ENCODE measurements around the gene OLAH.
"Not testable (repeated sequence)": the region's sequence is repeated elsewhere in the genome, so short reads cannot be mapped to it uniquely, and the experiment has no call there.

DNA sequence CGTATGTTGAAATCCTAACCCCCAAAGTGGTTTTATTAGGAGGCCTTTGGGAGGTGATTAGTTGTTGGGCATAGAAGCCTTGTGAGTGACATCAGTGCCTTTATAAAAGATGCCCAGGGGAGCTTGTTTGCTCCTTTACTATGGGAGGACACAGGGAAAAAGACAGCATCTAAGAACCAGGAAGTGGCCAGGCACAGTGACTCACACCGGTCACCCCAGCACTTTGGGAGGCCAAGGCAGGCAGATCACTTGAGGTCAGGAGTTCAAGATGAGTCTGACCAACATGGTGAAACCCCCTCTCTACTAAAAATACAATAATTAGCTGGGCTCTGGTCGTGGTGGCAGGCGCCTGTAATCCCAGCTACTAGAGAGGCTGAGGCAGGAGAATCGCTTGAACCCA is 22.8 kb upstream of the OLAH start:
- TF ChIP-seq, protein P1, sequence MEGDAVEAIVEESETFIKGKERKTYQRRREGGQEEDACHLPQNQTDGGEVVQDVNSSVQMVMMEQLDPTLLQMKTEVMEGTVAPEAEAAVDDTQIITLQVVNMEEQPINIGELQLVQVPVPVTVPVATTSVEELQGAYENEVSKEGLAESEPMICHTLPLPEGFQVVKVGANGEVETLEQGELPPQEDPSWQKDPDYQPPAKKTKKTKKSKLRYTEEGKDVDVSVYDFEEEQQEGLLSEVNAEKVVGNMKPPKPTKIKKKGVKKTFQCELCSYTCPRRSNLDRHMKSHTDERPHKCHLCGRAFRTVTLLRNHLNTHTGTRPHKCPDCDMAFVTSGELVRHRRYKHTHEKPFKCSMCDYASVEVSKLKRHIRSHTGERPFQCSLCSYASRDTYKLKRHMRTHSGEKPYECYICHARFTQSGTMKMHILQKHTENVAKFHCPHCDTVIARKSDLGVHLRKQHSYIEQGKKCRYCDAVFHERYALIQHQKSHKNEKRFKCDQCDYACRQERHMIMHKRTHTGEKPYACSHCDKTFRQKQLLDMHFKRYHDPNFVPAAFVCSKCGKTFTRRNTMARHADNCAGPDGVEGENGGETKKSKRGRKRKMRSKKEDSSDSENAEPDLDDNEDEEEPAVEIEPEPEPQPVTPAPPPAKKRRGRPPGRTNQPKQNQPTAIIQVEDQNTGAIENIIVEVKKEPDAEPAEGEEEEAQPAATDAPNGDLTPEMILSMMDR (IDR thresholded peaks at IDR 0.05; ENCODE audit: low read depth, low read length): not testable (repeated sequence)
- not testable (repeated sequence) for TF ChIP-seq EZH2phosphoT487 (IDR thresholded peaks at IDR 0.05; ENCODE audit: low read depth)
